Activated T-helper 17 cell treated with anti-CD3 and anti-CD28 coated beads, Interleukin-2, amount 50 U/mL, for 72 hours (primary cell): ENCODE results near the gene TRIAP1. TPM values are rescaled to one million over a fixed set of nuclear protein-coding genes. Genes with fewer than 3 reads are reported as not detected.

Source experiments
- ATAC-seq: fragments of 150-1000 bp; cut with Tn5 transposase; replicated peaks from 2 replicates; pipeline ENCODE4 v1.10.0; 2021; ENCODE audit warnings: mild to moderate bottlenecking, moderate library complexity
- H3K27ac Mint-ChIP-seq: one replicate; pipeline ENCODE4 v1.8.0; 2022; ENCODE audit warnings: mixed read lengths
- H3K27me3 Mint-ChIP-seq: one replicate; pipeline ENCODE4 v1.8.0; 2022; ENCODE audit warnings: mixed read lengths
- H3K36me3 Mint-ChIP-seq: one replicate; pipeline ENCODE4 v1.8.0; 2022; ENCODE audit warnings: low read depth, mild to moderate bottlenecking, mixed read lengths
- H3K4me1 Mint-ChIP-seq: one replicate; pipeline ENCODE4 v1.8.0; 2022; ENCODE audit warnings: mixed read lengths
- H3K4me3 Mint-ChIP-seq: one replicate; pipeline ENCODE4 v1.8.0; 2022; ENCODE audit warnings: mild to moderate bottlenecking, mixed read lengths
- H3K9me3 Mint-ChIP-seq: one replicate; pipeline ENCODE4 v1.8.0; 2022; ENCODE audit warnings: mixed read lengths
- total RNA-seq, 2 donors: library from RNA; stranded (reverse); gene quantifications; one replicate each; pipeline ENCODE4 v1.2.3, GENCODE V29; 2022

Gene TRIAP1
- total RNA-seq, 2 donors from 2014 or later = 31.8 to 58.6 TPM

DNA sequence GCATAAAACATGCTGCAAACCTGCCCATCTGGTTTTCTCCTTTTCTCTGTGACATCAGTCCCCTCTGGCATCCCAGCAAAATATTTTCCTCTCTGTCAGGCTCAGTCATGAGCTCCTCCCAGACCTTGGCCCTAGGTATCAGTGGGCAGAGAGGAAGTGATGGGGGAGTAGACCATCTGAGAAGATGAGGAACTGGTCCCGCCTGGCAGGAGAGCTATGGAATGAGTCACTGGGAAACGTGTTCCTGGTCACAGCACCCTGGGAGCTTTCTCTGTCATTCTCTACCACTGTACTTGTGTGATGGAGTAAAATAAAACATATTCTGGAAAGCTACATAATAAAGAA, 28.4 kb upstream of the TRIAP1 start:
- Mint-ChIP-seq H3K4me3 (peak overlapping the region; percentile 47), H3K9me3 (no peaks in the 10 kb centered on the region), H3K36me3 (no peaks in the 10 kb centered on the region), H3K4me1 (peaks cover 8% of the 10 kb centered on the region), H3K27ac (peak overlapping the region; percentile 13), H3K27me3 (no peaks in the 10 kb centered on the region)
- peak; percentile 48 for ATAC-seq

DNA sequence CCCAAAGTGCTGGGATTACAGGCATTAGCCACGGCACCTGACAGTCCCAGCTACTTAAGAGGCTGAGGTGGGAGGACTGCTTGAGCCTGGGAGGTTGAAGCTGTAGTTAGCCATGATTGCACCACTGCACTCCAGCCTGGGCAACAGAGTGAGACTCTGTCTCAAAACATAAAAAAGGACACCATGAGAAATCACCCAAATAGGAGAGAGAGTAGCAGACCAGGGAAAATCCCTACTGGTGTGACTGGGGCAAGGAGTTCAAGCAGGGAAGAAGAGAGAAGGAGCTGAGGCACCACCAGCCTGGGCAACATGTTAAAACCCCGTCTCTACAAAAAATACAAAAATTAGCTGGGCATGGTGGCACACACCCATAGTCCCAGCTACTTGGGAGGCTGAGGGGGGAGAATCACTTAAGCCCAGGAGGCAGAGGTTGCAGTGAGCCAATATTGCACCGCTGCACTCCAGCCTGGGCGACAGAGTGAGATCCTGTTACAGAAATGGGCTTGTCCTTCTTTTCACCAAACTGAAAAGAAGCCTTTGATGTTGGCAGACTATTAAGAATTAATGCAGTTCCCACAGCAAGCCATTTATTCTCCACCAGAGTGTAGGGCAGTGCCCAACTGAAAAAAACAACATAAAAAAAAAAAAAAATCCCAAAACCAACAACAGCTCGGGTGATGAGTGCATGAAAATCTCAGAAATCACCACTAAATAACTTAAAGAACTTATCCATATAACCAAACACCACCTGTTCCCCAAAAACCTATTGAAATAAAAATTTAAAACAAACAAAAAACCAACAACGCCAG, 27.8 kb upstream of the TRIAP1 start:
- peaks cover 8% of the 10 kb centered on the region for H3K4me1 Mint-ChIP-seq
- H3K9me3 Mint-ChIP-seq = no peaks in the 10 kb centered on the region
- peak overlapping the region; percentile 13 for H3K27ac Mint-ChIP-seq
- H3K4me3 Mint-ChIP-seq = peak overlapping the region; percentile 47
- H3K36me3 Mint-ChIP-seq = no peaks in the 10 kb centered on the region
- H3K27me3 Mint-ChIP-seq = no peaks in the 10 kb centered on the region
- ATAC-seq = no peak

DNA sequence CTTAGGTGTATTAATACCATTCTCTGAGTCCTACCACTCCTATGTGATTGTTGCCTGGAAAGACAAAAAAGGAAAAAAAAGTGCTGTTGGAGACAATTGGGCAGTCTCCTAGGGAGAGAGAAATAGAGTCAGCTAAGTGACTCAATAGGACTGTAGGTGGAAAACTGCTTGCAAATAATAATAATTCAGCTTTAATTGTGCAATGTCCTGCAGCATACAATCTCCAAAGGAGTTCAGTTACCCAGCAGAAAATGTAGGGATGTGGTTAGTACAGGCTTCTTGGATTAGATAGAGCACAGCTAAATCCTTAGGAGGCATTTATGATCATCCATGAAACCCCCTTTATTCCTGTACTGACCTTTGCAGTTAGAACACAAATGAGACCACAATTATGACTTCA, 26.3 kb upstream of the TRIAP1 start:
- Mint-ChIP-seq H3K9me3 (no peaks in the 10 kb centered on the region), H3K36me3 (peaks cover 11% of the 10 kb centered on the region), H3K27me3 (no peaks in the 10 kb centered on the region), H3K4me3 (peak overlapping the region; percentile 8), H3K27ac (no peak overlapping the region), H3K4me1 (peaks cover 11% of the 10 kb centered on the region)
- no peak for ATAC-seq

DNA sequence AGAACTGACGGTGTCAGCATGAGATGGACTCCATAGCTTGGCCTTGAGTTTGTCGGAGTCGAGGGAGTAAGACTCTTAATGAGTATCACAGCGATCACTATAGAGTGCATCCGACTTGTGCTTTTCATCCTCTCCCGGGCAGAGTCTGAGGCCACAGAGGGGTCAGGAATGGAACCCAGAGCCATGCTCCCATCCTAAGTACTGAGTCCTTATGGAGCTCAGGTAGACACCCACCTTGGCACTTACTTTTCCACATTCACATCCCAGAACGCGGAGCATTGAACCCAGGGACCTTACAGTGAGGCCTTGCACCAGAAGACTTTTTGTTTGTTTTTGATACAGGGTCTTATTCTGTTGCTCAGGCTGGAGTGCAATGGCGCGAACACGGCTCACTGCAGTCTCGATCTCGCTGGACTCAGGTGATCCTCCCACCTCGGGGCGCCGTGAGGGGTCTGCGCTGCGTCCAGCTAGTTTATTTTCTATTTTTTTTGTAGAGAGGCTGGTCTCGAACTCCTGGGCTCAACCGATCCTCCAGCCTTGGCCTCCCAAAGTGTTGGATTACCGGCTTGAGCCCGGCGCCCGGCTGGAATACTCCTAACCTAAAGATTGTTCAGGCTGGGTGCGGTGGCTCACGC, 24.1 kb upstream of the TRIAP1 start:
- Mint-ChIP-seq H3K4me3 (peak overlapping the region; percentile 93), H3K4me1 (peaks cover 14% of the 10 kb centered on the region)

DNA sequence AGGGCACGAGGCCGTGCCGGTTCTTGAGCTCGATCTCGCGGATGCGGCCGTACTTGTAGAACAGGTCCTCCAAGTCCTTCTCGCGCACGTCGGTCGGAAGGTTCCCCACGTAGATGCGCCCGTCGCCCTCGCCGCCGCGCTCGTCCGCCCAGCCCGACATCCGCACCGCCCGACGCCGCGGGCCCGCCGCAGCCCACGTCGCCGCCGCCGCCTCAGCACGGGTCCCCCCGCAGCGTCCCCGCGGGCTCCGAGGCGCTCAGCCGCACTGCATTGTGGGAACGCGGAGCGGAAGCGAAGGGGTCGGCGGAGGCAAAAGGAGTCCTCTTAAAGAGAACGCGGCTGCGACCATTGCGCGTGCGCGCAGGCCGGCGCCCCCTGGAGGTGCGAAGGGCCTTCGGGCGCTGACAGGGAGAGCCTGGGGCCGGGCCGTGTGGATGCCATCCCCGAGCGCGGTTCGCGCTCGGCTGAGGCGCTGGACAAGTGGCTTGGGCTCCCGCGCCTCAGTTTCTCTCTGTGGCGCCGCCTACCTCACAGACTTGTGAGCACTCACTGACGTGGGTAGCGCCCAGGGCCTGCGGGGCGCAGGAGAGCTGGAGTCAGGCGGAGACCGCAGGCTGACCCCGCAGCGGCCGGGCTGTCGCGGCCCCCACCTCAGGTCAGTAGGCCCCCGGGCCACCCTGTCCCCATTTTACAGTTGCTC, 23.4 kb upstream of the TRIAP1 start, which contains the start of gene SRSF9:
Gene SRSF9 (minus strand): TSS at position 299 of the 700 bp plus-strand sequence. CDS start 139 bp downstream, at position 160.
- peak; percentile 94 for ATAC-seq
- H3K4me3 Mint-ChIP-seq = peak within 1 kb of the TSS; percentile 93
- peaks cover 40% of the 10 kb centered on the region for H3K36me3 Mint-ChIP-seq
- no peaks in the 10 kb centered on the region for H3K9me3 Mint-ChIP-seq
- H3K27ac Mint-ChIP-seq = peak within 1 kb of the TSS; percentile 89
- no peaks in the 10 kb centered on the region for H3K27me3 Mint-ChIP-seq
- peaks cover 14% of the 10 kb centered on the region for H3K4me1 Mint-ChIP-seq

More for the DNA sequence above, 24.1 kb upstream of the TRIAP1 start:
- peak; percentile 34 for ATAC-seq
- Mint-ChIP-seq H3K36me3 (peaks cover 34% of the 10 kb centered on the region), H3K27me3 (no peaks in the 10 kb centered on the region), H3K9me3 (no peaks in the 10 kb centered on the region), H3K27ac (peak overlapping the region; percentile 66)

DNA sequence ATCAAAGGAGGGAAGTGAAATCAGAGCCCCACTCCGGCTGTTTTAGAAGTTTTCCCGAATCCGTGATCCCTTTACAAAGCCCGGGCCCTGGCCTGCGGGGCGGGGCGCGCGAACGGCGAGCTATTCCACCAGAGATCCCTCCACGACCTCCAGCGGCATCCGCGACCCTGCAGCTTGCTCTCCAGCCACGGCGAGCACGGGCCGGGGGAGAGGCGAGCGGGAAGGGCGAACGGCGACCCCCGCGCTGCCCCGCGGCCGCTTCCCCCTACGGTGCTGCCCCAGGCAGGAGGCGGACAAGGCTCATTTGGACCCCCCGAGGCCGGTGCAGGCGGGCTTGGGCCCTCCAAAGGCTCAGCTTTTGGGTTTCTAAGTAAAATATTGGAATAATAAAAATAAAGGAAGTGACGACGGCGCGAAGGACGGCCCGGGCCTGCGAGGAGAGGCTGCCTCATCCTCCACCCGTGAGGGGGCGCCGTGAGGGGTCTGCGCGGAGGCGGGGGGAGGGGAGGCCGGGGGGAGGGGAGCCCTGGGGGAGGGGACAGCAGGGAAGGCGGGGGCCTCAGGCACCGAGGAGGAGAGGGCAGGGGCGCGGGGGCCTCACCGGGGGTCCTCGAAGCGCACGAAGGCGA, 22.8 kb upstream of the TRIAP1 start:
- Mint-ChIP-seq H3K9me3 (no peaks in the 10 kb centered on the region), H3K27ac (peak overlapping the region; percentile 89), H3K36me3 (peaks cover 47% of the 10 kb centered on the region), H3K4me1 (peaks cover 14% of the 10 kb centered on the region), H3K4me3 (peak overlapping the region; percentile 93), H3K27me3 (no peaks in the 10 kb centered on the region)
- peak; percentile 17 for ATAC-seq

DNA sequence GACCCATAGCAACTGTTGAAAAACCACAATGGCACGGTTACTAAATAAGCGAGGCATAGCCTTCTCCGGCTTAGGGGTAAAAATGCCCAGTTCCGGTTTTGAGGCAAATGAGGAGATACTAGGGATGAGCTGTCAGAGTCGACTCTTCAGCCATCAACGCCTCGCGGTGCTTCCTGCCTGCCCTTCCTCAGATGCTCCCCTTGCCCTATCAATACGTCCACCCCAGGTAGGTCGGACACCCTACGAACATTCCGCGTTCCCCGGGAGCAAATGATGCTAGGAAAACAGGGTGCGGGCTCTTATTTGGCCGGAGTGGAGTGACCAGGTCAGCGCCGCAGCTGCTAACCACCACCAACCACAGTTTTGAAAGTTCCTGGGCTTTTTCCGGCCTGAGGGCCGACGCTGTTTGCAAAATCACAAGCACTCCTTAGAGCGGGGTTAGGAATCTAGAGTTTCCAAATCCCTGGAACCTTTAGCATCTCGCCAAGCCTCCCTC, 22.2 kb upstream of the TRIAP1 start:
- peaks cover 53% of the 10 kb centered on the region for H3K36me3 Mint-ChIP-seq
- H3K9me3 Mint-ChIP-seq = no peaks in the 10 kb centered on the region
- no peaks in the 10 kb centered on the region for H3K27me3 Mint-ChIP-seq
- H3K27ac Mint-ChIP-seq = peak overlapping the region; percentile 89
- peak; percentile 14 for ATAC-seq
- peaks cover 11% of the 10 kb centered on the region for H3K4me1 Mint-ChIP-seq
- H3K4me3 Mint-ChIP-seq = peak overlapping the region; percentile 93

DNA sequence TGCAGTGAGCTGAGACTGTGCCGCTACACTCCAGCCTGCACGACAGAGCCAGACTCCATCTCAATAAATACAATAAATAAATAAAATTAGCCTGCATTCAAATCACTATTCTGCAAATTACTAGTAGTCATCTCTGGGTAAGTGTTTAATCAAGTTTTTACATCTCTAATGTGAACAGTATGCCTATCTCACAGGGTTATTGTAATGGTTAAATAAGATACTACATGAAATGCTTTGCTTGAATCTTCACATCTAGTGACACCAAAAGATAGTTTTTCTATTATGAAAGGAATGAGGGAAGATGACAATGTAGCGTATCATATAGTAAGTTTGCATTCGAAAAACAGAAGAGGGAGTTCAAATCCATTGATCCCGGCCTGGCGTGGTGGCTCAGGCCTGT, 21.3 kb upstream of the TRIAP1 start:
- peak overlapping the region; percentile 93 for H3K4me3 Mint-ChIP-seq
- H3K27me3 Mint-ChIP-seq = no peaks in the 10 kb centered on the region
- peaks cover 62% of the 10 kb centered on the region for H3K36me3 Mint-ChIP-seq
- H3K9me3 Mint-ChIP-seq = no peaks in the 10 kb centered on the region
- H3K27ac Mint-ChIP-seq = peak overlapping the region; percentile 89
- H3K4me1 Mint-ChIP-seq = peaks cover 6% of the 10 kb centered on the region
- ATAC-seq = no peak

DNA sequence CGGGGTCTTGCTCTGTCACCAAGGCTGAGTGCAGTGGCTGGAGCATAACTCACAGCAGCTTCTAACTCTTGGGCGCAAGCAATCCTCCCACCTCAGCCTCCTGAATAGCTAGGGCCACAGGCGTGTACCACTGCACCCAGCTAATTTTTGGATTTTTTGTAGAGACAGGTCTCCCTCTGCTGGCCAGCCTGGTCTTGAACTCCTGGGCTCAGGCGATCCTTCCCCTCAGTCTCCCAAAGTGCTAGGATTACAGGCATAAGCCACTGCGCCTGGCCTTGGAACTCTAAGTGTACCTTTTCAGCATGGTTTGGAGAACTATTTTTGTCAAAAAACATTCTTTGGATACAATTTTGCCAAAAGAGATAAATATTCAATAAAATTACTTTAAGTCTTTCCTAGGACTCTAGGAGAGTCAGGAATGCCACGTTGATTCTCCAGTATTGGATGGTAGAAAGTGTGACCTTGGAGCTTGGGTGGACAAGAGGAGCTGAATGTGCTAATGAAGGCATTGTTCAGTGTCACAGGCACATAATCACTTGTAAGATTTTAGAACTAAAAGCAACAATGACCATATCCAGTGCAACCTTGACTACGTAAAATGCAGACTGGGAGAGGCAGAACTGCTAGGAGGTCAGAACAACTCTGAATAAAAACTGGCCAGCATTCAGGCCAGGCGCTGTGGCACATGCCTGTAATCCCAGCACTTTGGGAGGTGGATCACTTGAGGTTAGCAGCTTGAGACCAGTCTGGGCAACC, 20.6 kb upstream of the TRIAP1 start:
- Mint-ChIP-seq H3K9me3 (no peaks in the 10 kb centered on the region), H3K4me3 (peak overlapping the region; percentile 93), H3K27me3 (no peaks in the 10 kb centered on the region), H3K4me1 (peaks cover 6% of the 10 kb centered on the region), H3K27ac (no peak overlapping the region), H3K36me3 (peaks cover 69% of the 10 kb centered on the region)
- no peak for ATAC-seq

DNA sequence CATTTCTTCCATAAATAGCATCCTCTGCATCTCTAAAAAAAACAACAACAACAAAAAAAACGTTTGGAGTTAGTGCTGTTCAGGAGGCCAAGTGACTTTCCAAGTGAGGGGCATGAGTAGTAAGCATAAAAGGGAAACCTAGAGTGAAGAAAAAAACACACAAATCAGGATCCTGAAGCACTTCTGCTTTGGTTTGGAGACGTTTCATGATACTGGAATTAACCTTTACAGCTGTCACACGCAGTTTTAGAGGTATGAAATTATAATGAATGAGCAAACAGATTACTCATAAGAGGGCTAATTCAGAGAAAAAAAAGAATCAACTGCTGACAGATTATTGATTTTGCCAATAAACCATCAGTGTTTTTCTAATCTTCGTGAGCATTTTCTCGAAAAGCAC, 19.6 kb upstream of the TRIAP1 start:
- Mint-ChIP-seq H3K36me3 (peaks cover 79% of the 10 kb centered on the region), H3K27ac (peak overlapping the region; percentile 72)
- no peak for ATAC-seq

DNA sequence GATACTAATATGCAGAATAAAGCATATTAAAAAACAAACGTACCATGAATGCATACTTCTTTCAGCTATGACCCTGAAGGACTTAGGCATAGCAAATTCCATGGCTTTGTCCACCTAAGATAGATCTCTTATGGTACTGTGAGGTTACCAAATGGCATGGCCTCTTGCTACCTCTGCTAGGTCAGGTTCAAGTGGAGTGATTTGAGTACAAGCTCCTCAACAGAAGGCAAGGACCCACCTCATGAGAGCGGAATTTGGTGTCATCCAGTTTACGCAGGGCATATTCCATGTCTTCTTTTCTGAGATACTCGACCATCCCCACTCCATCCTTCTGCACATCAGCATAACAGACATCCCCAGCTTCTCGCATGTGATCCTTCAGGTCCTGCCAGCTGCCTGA, 17.5 kb upstream of the TRIAP1 start:
- Mint-ChIP-seq H3K9me3 (no peaks in the 10 kb centered on the region), H3K36me3 (peaks cover 99% of the 10 kb centered on the region), H3K27me3 (no peaks in the 10 kb centered on the region), H3K4me1 (peaks cover 6% of the 10 kb centered on the region), H3K27ac (no peak overlapping the region), H3K4me3 (no peak overlapping the region)
- no peak for ATAC-seq

More for the DNA sequence above, 19.6 kb upstream of the TRIAP1 start:
- peaks cover 6% of the 10 kb centered on the region for H3K4me1 Mint-ChIP-seq
- no peaks in the 10 kb centered on the region for H3K27me3 Mint-ChIP-seq
- no peaks in the 10 kb centered on the region for H3K9me3 Mint-ChIP-seq
- peak overlapping the region; percentile 30 for H3K4me3 Mint-ChIP-seq

DNA sequence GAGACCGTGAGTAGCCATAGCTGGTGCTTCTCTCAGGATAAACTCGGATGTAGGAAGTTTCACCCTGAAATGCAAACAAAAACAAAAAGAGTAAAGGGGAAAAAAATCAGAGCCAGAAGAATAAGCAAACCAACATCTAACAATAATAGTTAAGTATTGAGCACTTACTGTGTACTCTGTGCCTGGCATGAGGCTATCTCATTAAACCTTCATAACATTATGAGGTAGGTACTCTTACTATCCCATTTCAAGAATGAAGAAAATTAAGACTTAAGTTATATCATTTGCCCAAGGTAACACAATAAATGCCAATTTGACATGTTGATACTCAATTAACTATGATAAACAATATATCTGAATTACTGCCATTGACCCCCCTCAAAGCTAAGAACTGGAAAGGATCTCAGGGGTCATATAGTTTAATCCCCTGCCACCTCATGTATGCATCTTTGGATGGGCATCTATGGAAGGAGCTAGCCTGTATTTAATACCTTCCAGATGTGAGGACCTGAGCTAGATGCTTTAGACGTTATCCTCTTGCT, 16.0 kb upstream of the TRIAP1 start:
- H3K4me1 Mint-ChIP-seq = no peaks in the 10 kb centered on the region
- peaks cover 100% of the 10 kb centered on the region for H3K36me3 Mint-ChIP-seq

DNA sequence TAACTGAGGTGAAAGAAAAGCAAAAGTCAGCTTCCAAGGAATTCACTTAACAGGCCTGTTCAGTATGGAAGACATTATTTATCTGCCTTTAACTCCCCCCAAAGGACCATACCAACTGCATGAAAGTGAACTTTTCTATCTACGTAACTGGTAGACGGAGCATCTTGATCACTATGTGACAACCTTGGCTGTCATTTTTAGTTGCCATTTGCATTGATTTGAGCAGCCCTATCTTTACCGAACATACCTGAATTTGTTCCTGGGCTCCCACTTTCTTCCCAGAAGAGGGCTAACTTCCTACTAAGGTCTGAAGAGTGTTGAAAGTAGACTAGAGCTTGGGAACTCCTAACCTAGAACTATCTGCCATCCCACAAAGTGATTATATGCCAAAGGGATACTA, 14.0 kb upstream of the TRIAP1 start:
- H3K27me3 Mint-ChIP-seq = no peaks in the 10 kb centered on the region
- H3K4me1 Mint-ChIP-seq = no peaks in the 10 kb centered on the region
- H3K4me3 Mint-ChIP-seq = no peak overlapping the region
- no peak for ATAC-seq
- H3K9me3 Mint-ChIP-seq = no peaks in the 10 kb centered on the region
- peaks cover 100% of the 10 kb centered on the region for H3K36me3 Mint-ChIP-seq
- H3K27ac Mint-ChIP-seq = no peak overlapping the region

More for the DNA sequence above, 16.0 kb upstream of the TRIAP1 start:
- no peak overlapping the region for H3K4me3 Mint-ChIP-seq
- H3K27ac Mint-ChIP-seq = peak overlapping the region; percentile 46
- H3K9me3 Mint-ChIP-seq = no peaks in the 10 kb centered on the region
- H3K27me3 Mint-ChIP-seq = no peaks in the 10 kb centered on the region
- no peak for ATAC-seq
